GM19351 (cell line): ENCODE measurements around the gene ANKEF1.
A peak's percentile ranks its signal among the peaks of the same experiment; 100 is the strongest.

Experiments
- ATAC-seq: cut with Tn5 transposase; IDR thresholded peaks from one replicate; pipeline ENCODE4 v1.9.1; 2021; ENCODE audit warnings: mild to moderate bottlenecking, moderate library complexity; ENCODE audit not compliant: unreplicated experiment

ANKEF1 gene

GRCh38 chr20:10034717-10035571 lies at the start of gene ANKEF1:
TSS of gene ANKEF1 (plus strand) at chr20:10034987. CDS start at chr20:10038302, 3,315 bp downstream.
- peak; percentile 96 for ATAC-seq

- ATAC-seq, result no peak
These were observed 49.5 kb upstream of the ANKEF1 start for GRCh38 chr20:9985281-9985680.

DNA sequence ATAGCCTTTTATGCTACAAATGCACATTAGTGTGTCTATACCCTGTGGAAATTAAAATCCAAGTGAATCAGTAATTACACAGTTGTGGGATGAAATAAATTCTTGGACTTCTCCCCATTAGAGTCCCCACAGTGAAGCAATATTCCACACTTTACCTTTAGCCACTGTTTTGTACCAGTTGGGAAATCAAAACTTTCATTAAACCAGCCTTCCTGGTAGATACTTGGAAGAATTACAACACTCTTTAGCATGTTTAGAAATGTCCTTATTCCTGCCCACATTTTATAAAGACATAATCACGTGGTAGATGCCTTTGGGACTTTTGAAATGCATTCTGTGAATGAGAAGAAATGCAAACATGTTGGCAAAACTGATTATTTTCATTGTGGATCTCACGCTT lies 49.0 kb upstream of the ANKEF1 start:
- ATAC-seq, result no peak

GRCh38 chr20:9989066-9989724 lies 45.6 kb upstream of the ANKEF1 start:
- no peak for ATAC-seq

GRCh38 chr20:9993137-9993536 lies 41.6 kb upstream of the ANKEF1 start:
- no peak for ATAC-seq

DNA sequence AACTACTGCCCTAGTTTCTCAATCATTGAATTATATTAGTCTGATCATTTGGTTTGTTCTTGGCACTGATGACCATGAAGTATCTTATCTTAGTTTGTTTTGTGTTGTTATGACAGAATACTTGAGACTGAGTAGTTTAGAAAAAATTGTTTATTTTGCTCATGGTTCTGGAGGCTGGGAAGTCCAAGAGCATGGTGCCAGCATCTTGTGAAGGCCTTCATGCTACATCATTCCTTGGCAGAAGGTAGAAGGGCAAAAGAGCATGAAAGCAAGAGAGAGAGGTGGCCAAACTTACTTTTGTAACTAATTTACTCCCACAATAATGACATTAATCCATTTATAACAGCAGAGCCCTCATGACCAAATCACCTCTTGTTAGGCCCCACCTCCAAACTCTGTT lies 40.1 kb upstream of the ANKEF1 start:
- ATAC-seq, result no peak

- ATAC-seq, result no peak
These were observed 39.1 kb upstream of the ANKEF1 start for GRCh38 chr20:9995510-9996272.

DNA sequence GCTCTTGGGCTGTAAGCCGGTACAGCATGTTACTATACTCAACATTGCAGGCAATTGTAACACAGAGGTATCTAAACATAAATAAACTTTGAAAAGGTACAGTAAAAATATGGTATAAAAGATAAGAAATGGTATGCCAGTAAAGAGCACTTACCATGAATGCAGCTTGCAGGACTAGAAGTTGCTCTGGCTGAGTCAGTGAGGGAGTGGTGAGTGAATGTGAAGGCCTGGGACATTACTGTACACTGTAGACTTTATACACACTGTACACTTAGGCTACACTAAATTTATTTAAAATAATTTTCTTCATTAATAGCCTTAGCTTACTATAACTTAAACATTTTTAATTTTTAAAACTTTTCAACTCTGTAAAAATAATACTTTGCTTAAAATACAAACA lies 37.8 kb upstream of the ANKEF1 start:
- ATAC-seq, result no peak

DNA sequence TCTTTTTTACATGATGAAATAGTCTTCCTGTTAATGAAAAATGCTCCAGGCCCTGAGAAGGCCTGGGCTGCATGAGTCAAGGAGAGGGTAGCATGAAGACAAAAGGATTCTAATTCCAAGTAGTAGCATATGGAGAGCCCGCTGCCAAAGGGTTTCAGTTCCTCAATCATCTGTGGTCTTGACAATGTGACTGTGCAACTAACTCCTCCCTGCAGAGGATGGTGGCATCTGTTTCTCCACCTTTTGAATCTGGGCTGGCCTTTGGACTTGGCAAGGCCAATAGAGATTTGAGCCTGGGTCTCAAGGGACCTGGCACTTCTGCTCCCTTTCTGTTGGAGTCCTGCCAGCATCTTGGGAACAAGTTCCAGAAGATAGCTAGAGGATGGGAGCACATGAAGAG lies 35.1 kb upstream of the ANKEF1 start:
- ATAC-seq, result peak; percentile 57

DNA sequence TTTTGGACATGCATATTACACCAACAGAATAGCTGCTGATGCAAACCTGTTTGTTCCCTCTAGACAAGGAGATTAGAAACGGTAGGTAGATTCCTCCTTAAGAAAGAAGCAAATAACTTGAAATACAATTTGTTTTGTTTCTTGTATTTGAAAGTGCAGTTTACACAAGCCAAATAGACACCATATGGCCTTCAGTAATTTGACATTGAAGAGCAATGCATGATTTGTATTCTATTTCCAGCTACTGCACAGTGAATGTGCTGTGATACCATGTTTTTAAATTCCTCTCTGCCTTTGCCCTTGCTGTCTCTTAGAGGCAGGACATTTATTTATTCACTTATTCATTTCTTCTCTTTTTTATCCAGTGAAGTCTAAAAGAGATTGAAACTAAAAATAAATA lies 31.9 kb upstream of the ANKEF1 start:
- ATAC-seq, result no peak

- ATAC-seq, result no peak
These were observed 29.9 kb upstream of the ANKEF1 start for GRCh38 chr20:10004900-10005299.

GRCh38 chr20:10005885-10006284 lies 28.9 kb upstream of the ANKEF1 start:
- no peak for ATAC-seq

DNA sequence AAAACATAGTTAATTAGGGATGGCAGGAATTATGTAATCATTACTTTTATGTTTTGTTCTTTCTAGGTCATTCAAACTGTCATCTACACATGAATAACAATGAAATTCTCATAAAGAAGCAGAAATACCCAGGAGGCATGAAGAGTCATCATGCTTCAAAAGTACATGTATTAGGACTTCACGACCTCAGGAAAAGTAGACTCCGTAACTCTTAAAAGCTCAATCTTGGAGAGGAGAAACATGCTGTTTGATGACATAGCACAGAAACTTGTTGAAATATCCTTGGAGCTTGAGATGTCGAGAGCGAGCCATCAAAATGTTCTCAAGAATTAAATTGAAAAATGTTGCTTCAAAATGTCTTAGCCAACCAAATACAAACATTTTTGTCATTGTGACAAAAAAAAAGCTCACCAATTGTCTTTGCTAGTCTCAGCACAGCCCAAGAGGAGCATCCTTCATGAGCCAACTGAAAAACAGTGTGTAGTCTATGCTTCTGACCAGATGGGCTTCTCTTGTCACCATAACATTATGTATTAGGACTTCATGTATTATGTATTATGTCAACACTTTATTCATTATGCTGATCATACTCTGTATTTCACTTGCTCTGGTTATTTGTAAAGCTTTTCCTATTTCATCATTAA lies 28.2 kb upstream of the ANKEF1 start:
- no peak for ATAC-seq

DNA sequence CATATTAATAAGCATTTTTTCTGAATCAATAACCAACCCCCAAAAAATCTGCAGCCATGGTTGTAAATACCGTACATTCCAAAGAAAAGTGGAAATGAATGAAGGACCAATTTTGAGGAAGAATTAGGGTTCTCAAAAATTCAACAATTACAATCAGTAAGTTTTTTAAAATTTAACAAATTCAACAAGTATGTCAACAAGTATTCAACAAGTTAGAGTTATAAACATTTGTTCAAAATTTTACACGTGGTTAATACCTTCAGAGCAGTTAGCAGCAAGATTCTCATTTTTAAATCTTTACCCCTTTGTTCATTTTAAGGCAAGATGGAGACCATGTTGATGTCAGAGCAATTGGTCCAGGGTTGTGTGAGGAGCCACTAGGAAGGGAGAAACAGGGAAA lies 27.6 kb upstream of the ANKEF1 start:
- no peak for ATAC-seq

DNA sequence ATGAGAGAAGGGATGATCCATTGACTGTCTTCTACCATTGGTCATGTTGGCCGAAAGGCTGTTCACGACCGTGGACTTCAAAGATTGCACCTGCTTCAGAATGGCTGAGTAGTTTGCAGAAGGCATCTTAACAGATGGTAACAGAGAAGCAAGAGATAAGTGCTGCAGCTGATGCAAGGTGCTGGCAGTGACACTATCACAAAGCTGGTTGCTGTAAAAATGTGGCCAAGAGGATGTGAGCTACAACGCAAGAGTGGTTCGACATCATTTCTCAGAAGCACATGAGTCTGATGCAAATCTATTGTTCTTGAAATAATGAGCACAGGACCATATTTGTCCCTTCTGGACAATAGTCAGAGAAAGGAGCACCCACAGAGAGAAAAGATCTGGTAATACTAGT lies 27.0 kb upstream of the ANKEF1 start:
- no peak for ATAC-seq

- ATAC-seq, result no peak
These were observed 22.3 kb upstream of the ANKEF1 start for GRCh38 chr20:10012464-10012863.

- ATAC-seq, result no peak
These were observed 20.4 kb upstream of the ANKEF1 start for GRCh38 chr20:10014431-10014830.

- ATAC-seq, result no peak
These were observed 13.8 kb upstream of the ANKEF1 start for GRCh38 chr20:10020937-10021336.

DNA sequence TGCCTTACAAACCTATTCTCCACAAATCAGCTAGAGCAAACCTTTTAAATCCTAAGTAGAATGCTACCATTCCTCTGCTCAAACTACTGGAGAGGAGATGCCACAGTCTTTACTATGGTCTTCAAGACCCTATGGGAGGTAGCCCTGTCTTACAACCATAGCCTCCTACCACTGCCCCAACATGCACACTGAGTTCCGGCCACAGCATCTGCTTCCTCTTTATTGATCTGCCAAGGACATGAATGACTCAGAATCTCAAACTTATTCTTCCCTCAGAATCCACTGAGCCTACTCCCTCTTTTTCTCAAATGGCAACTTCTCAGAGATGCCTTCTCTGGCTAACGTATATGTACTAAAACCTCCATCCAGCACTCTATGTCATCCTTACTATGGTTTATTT lies 12.2 kb upstream of the ANKEF1 start:
- peak; percentile 76 for ATAC-seq

- ATAC-seq, result no peak
These were observed 10.9 kb upstream of the ANKEF1 start for GRCh38 chr20:10023911-10024310.
